ENCODE data around the gene SLFN11.

- TF ChIP-seq POLR2A (IDR thresholded peaks at IDR 0.05): no peak
- TF ChIP-seq, protein P1, sequence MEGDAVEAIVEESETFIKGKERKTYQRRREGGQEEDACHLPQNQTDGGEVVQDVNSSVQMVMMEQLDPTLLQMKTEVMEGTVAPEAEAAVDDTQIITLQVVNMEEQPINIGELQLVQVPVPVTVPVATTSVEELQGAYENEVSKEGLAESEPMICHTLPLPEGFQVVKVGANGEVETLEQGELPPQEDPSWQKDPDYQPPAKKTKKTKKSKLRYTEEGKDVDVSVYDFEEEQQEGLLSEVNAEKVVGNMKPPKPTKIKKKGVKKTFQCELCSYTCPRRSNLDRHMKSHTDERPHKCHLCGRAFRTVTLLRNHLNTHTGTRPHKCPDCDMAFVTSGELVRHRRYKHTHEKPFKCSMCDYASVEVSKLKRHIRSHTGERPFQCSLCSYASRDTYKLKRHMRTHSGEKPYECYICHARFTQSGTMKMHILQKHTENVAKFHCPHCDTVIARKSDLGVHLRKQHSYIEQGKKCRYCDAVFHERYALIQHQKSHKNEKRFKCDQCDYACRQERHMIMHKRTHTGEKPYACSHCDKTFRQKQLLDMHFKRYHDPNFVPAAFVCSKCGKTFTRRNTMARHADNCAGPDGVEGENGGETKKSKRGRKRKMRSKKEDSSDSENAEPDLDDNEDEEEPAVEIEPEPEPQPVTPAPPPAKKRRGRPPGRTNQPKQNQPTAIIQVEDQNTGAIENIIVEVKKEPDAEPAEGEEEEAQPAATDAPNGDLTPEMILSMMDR (IDR thresholded peaks at IDR 0.05): no peak
- TF ChIP-seq POLR2AphosphoS5 (IDR thresholded peaks at IDR 0.05): no peak
These were observed 17.2 kb upstream of the SLFN11 start for GRCh38 chr17:35390663-35391062.
